IPS-15b (cell line): ENCODE measurements around the gene PAPSS1.
"Not testable (repeated sequence)": the region's sequence is repeated elsewhere in the genome, so short reads cannot be mapped to it uniquely, and the experiment has no call there.

Experiments used
- H3K27me3 ChIP-seq: one replicate; pipeline ENCODE4 v1.6.1; 2013; ENCODE audit warnings: low read length; ENCODE audit not compliant: control insufficient read depth, insufficient read depth
- H3K36me3 ChIP-seq: one replicate; pipeline ENCODE4 v1.6.1; 2013; ENCODE audit warnings: low read length; ENCODE audit not compliant: control insufficient read depth, insufficient read depth
- H3K4me1 ChIP-seq: one replicate; pipeline ENCODE4 v1.6.1; 2013; ENCODE audit warnings: mild to moderate bottlenecking, low read length; ENCODE audit not compliant: control insufficient read depth, insufficient read depth
- H3K4me3 ChIP-seq: one replicate; pipeline ENCODE4 v1.5.1; 2013; ENCODE audit warnings: low read depth, low read length
- H3K9ac ChIP-seq: one replicate; pipeline ENCODE4 v1.6.1; 2013; ENCODE audit warnings: low read depth, mild to moderate bottlenecking, low read length
- H3K9me3 ChIP-seq: one replicate; pipeline ENCODE4 v1.6.1; 2013; ENCODE audit warnings: mild to moderate bottlenecking, low read length; ENCODE audit not compliant: control insufficient read depth, insufficient read depth

Gene PAPSS1

GRCh38 chr4:107742196-107742595 lies 22.2 kb upstream of the PAPSS1 start:
- H3K9me3 ChIP-seq = no peaks in the 10 kb centered on the region
- no peaks in the 10 kb centered on the region for H3K27me3 ChIP-seq
- no peaks in the 10 kb centered on the region for H3K36me3 ChIP-seq
- H3K9ac ChIP-seq = no peak overlapping the region
- no peak overlapping the region for H3K4me3 ChIP-seq
- H3K4me1 ChIP-seq = no peaks in the 10 kb centered on the region

GRCh38 chr4:107740950-107741701 lies 21.1 kb upstream of the PAPSS1 start:
- H3K9me3 ChIP-seq = no peaks in the 10 kb centered on the region
- no peak overlapping the region for H3K4me3 ChIP-seq
- peaks cover 7% of the 10 kb centered on the region for H3K27me3 ChIP-seq
- H3K9ac ChIP-seq = no peak overlapping the region
- H3K36me3 ChIP-seq = no peaks in the 10 kb centered on the region
- H3K4me1 ChIP-seq = no peaks in the 10 kb centered on the region

GRCh38 chr4:107740381-107740780 lies 20.3 kb upstream of the PAPSS1 start:
- Histone ChIP-seq H3K4me3 (no peak overlapping the region), H3K4me1 (no peaks in the 10 kb centered on the region), H3K27me3 (peaks cover 14% of the 10 kb centered on the region), H3K9ac (no peak overlapping the region), H3K36me3 (no peaks in the 10 kb centered on the region), H3K9me3 (no peaks in the 10 kb centered on the region)

- Histone ChIP-seq H3K9me3 (no peaks in the 10 kb centered on the region), H3K27me3 (peaks cover 38% of the 10 kb centered on the region), H3K4me3 (no peak overlapping the region), H3K36me3 (no peaks in the 10 kb centered on the region), H3K9ac (no peak overlapping the region), H3K4me1 (peaks cover 13% of the 10 kb centered on the region)
Observed at GRCh38 chr4:107737450-107737849, 17.4 kb upstream of the PAPSS1 start.

GRCh38 chr4:107736924-107737448 lies 17.0 kb upstream of the PAPSS1 start:
- H3K36me3 ChIP-seq = no peaks in the 10 kb centered on the region
- no peak overlapping the region for H3K4me3 ChIP-seq
- H3K27me3 ChIP-seq = peaks cover 42% of the 10 kb centered on the region
- no peak overlapping the region for H3K9ac ChIP-seq
- H3K9me3 ChIP-seq = no peaks in the 10 kb centered on the region
- peaks cover 13% of the 10 kb centered on the region for H3K4me1 ChIP-seq

GRCh38 chr4:107736037-107736436 lies 16.0 kb upstream of the PAPSS1 start:
- Histone ChIP-seq H3K27me3 (peaks cover 45% of the 10 kb centered on the region), H3K4me3 (no peak overlapping the region), H3K9me3 (no peaks in the 10 kb centered on the region), H3K36me3 (no peaks in the 10 kb centered on the region), H3K9ac (no peak overlapping the region), H3K4me1 (peaks cover 13% of the 10 kb centered on the region)

GRCh38 chr4:107734120-107734519 lies 14.1 kb upstream of the PAPSS1 start:
- H3K27me3 ChIP-seq = peaks cover 45% of the 10 kb centered on the region
- H3K4me1 ChIP-seq = peaks cover 13% of the 10 kb centered on the region
- no peaks in the 10 kb centered on the region for H3K36me3 ChIP-seq
- no peak overlapping the region for H3K4me3 ChIP-seq
- no peak overlapping the region for H3K9ac ChIP-seq
- no peaks in the 10 kb centered on the region for H3K9me3 ChIP-seq

GRCh38 chr4:107733431-107733925 lies 13.4 kb upstream of the PAPSS1 start:
- H3K9ac ChIP-seq = no peak overlapping the region
- H3K36me3 ChIP-seq = no peaks in the 10 kb centered on the region
- no peaks in the 10 kb centered on the region for H3K9me3 ChIP-seq
- peaks cover 45% of the 10 kb centered on the region for H3K27me3 ChIP-seq
- no peak overlapping the region for H3K4me3 ChIP-seq
- peaks cover 13% of the 10 kb centered on the region for H3K4me1 ChIP-seq

- not testable (repeated sequence) for H3K4me1 ChIP-seq, H3K36me3 ChIP-seq
Observed at GRCh38 chr4:107729050-107729449, 9.0 kb upstream of the PAPSS1 start.

GRCh38 chr4:107726131-107726925 lies 6.3 kb upstream of the PAPSS1 start:
- not testable (repeated sequence) for H3K9me3 ChIP-seq, H3K4me3 ChIP-seq, H3K36me3 ChIP-seq, H3K27me3 ChIP-seq, H3K9ac ChIP-seq, H3K4me1 ChIP-seq

More at GRCh38 chr4:107729050-107729449, 9.0 kb upstream of the PAPSS1 start:
- not testable (repeated sequence) for H3K9me3 ChIP-seq, H3K9ac ChIP-seq, H3K4me3 ChIP-seq
- H3K27me3 ChIP-seq = peaks cover 18% of the 10 kb centered on the region

GRCh38 chr4:107725281-107725859 lies 5.3 kb upstream of the PAPSS1 start:
- Histone ChIP-seq H3K4me1 (no peaks in the 10 kb centered on the region), H3K4me3 (no peak overlapping the region), H3K27me3 (no peaks in the 10 kb centered on the region), H3K9me3 (no peaks in the 10 kb centered on the region), H3K36me3 (no peaks in the 10 kb centered on the region), H3K9ac (no peak overlapping the region)
